PC-9 (cell line): ENCODE results near the gene ADRA2B. TPM values are rescaled to one million over a fixed set of nuclear protein-coding genes. Genes with fewer than 3 reads are reported as not detected.

Experiments used
- BruUV-seq: library from RNA; stranded (reverse); fragments of 400-500 nt; replicated peaks from 2 replicates; lab custom pipeline; 2021; lab: Mats Ljungman, UMichigan
- CTCF ChIA-PET: fragments of 300-600 bp; sonication (Branson Sonifier 250); formaldehyde crosslinking; loops from one replicate; lab custom pipeline; 2022; ENCODE audit warnings: antibody characterized with exemption; lab: Charles Lee
- POLR2A ChIA-PET: fragments of 300-600 bp; sonication (Branson Sonifier 250); formaldehyde crosslinking; loops from one replicate; lab custom pipeline; 2022; ENCODE audit warnings: antibody characterized with exemption; ENCODE audit not compliant: unreplicated experiment; lab: Charles Lee
- DNase-seq, 2 experiments: peaks; one replicate each; pipeline versions ENCODE4 v3.0.0 to v3.0.0-alpha.2; 2015 to 2022; ENCODE audit warnings: mixed read lengths in 1 of 2
- H2AFZ ChIP-seq: fragments of 200-600 bp; sonication (generic); 2 replicates; pipeline ENCODE4 v1.8.1; 2017; ENCODE audit warnings: antibody characterized with exemption
- H3F3A ChIP-seq: fragments of 200-600 bp; sonication (generic); 2 replicates; pipeline ENCODE4 v1.8.1; 2017; ENCODE audit warnings: antibody characterized with exemption, mild to moderate bottlenecking, low read depth; ENCODE audit not compliant: insufficient read depth
- H3K27ac ChIP-seq: fragments of 200-600 bp; sonication (generic); 2 replicates; pipeline ENCODE4 v1.6.1; 2016; ENCODE audit warnings: mixed run types
- H3K27me3 ChIP-seq: fragments of 200-600 bp; sonication (generic); 2 replicates; pipeline ENCODE4 v1.6.1; 2016; ENCODE audit warnings: low read depth, mixed run types; ENCODE audit not compliant: insufficient read depth
- H3K36me3 ChIP-seq: fragments of 200-600 bp; sonication (generic); 2 replicates; pipeline ENCODE4 v1.6.1; 2016; ENCODE audit warnings: low read depth, mixed run types
- H3K4me1 ChIP-seq: fragments of 200-600 bp; sonication (generic); replicated peaks from 2 replicates; pipeline ENCODE4 v1.6.1; 2016; ENCODE audit warnings: mixed run types; ENCODE audit not compliant: insufficient read depth
- H3K4me2 ChIP-seq: fragments of 200-600 bp; sonication (generic); 2 replicates; pipeline ENCODE4 v1.6.1; 2017; ENCODE audit warnings: mixed run types
- H3K4me3 ChIP-seq: fragments of 200-600 bp; sonication (generic); 2 replicates; pipeline ENCODE4 v1.6.1; 2016; ENCODE audit warnings: mixed run types
- H3K79me2 ChIP-seq: fragments of 200-600 bp; sonication (generic); 2 replicates; pipeline ENCODE4 v1.6.1; 2017; ENCODE audit warnings: low read depth, mixed run types
- H3K9me2 ChIP-seq: fragments of 200-600 bp; sonication (generic); 2 replicates; pipeline ENCODE4 v1.8.1; 2017; ENCODE audit warnings: mild to moderate bottlenecking; ENCODE audit not compliant: insufficient read depth
- H3K9me3 ChIP-seq: fragments of 200-600 bp; sonication (generic); 2 replicates; pipeline ENCODE4 v1.8.1; 2016; ENCODE audit warnings: low read depth; ENCODE audit not compliant: insufficient read depth
- H4K20me1 ChIP-seq: fragments of 200-600 bp; sonication (generic); 2 replicates; pipeline ENCODE4 v1.8.1; 2017; ENCODE audit not compliant: insufficient read depth
- CTCF ChIP-seq: fragments of 200-600 bp; sonication (generic); conservative IDR thresholded peaks from 2 replicates; pipeline ENCODE4 v1.6.1; 2017; ENCODE audit warnings: mixed run types, antibody characterized with exemption, mild to moderate bottlenecking, moderate library complexity
- EZH2 ChIP-seq: fragments of 200-600 bp; sonication (generic); IDR thresholded peaks from 2 replicates; pipeline ENCODE4 v1.8.0; 2017; ENCODE audit warnings: antibody characterized with exemption, low read depth
- intact Hi-C: fragments of 100-400 bp; cut with micrococcal nuclease; formaldehyde crosslinking; loops from one replicate; pipeline ENCODE4 v1.10.0; 2022; ENCODE audit not compliant: unreplicated experiment
- total RNA-seq: library from RNA; stranded (reverse); gene quantifications from 2 replicates; pipeline ENCODE4 v1.2.3, GENCODE V29; 2021

ADRA2B gene
- total RNA-seq, 1 experiment from 2014 or later, result 0.26 TPM

DNA sequence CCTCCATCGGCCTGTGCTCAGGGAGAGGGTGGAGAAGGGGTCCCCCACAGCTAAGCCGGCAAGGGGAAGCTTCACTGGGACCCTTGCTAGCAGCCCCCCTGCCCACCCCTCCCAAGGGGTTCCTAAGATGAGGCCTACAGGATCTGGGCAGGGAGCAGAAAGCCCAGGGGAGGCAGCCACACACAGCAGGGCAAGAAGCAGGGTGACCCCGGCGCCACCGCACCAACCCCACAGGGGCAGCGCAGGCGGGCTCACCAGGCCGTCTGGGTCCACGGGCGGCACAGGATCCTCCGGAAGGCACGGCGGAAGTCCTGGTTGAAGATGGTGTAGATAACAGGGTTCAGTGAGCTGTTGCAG lies 1.8 kb downstream of the ADRA2B start:
- Histone ChIP-seq H3K9me2 (no peaks in the 10 kb centered on the region), H3K79me2 (no peaks in the 10 kb centered on the region), H3K9me3 (no peaks in the 10 kb centered on the region), H2AFZ (no peak overlapping the region), H3K4me2 (no peak overlapping the region), H3K4me3 (no peak overlapping the region), H3K27ac (no peak overlapping the region), H3K4me1 (peaks cover 5% of the 10 kb centered on the region; the same call in 1 of the 2 replicates), H3K36me3 (no peaks in the 10 kb centered on the region), H4K20me1 (no peaks in the 10 kb centered on the region), H3F3A (no peaks in the 10 kb centered on the region), H3K27me3 (peaks cover 40% of the 10 kb centered on the region)
- intact Hi-C loops, result loop anchor here (5.0 kb wide), 1 partner anchor 37 kb away; no protein-coding TSS in a partner anchor
- POLR2A ChIA-PET, result no interaction called here
- BruUV-seq, result no TSS peak
- TF ChIP-seq CTCF (no peak), EZH2 (no peak)
- CTCF ChIA-PET, result no interaction called here
- no peak for DNase-seq

DNA sequence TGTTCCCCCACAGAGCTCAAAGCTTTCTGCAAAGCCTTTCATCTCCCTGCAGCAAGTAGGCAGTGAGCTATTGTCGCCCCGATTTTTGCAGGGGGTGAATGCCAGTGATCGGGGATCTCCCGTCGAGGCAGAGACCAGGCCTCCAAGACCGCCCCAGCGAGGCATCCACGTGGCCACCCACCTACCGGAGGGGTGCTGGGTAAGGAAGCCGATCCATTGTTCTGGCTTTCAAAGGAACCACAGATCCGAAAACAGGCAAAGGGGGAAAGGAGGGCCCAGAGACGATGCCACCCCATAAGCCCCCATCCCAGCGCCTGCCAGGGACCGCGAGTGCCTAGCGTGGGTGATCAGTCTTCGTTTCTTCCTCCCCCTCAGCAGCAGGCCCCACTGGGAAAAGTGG lies 2.4 kb downstream of the ADRA2B start:
- Histone ChIP-seq H3K9me3 (no peaks in the 10 kb centered on the region), H3K27me3 (peaks cover 34% of the 10 kb centered on the region), H3K27ac (no peak overlapping the region), H3K36me3 (no peaks in the 10 kb centered on the region), H3K79me2 (no peaks in the 10 kb centered on the region), H3K4me2 (no peak overlapping the region), H4K20me1 (no peaks in the 10 kb centered on the region), H3K4me3 (no peak overlapping the region), H3K4me1 (peaks cover 5% of the 10 kb centered on the region; the same call in 1 of the 2 replicates), H2AFZ (no peak overlapping the region), H3K9me2 (no peaks in the 10 kb centered on the region), H3F3A (no peaks in the 10 kb centered on the region)
- ChIA-PET CTCF (no interaction called here), POLR2A (no interaction called here)
- no peak for DNase-seq
- BruUV-seq, result no TSS peak
- no peak for TF ChIP-seq CTCF
- TF ChIP-seq EZH2, result no peak
- intact Hi-C loops, result loop anchor here (5.0 kb wide), 1 partner anchor 37 kb away; no protein-coding TSS in a partner anchor

DNA sequence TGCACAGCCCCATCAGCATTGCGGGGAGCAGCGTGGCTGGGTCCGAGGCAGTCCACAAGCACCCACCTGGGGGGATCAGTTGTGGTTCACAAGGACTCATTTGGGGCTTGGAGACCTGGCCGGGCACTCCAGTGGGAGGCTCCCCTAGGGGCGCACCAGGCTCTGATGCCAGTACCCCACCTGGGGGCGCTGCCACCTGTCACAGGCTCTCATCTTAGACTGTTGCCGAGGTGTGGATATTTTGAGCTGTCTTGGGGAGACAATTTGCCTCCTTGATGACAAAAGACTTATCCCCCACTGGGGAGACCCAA lies 3.0 kb downstream of the ADRA2B start:
- H3K4me1 ChIP-seq, result peaks cover 5% of the 10 kb centered on the region; the same call in 1 of the 2 replicates
- no peaks in the 10 kb centered on the region for H3F3A ChIP-seq
- H3K79me2 ChIP-seq, result no peaks in the 10 kb centered on the region
- no peak overlapping the region for H3K4me2 ChIP-seq
- CTCF ChIA-PET, result no interaction called here
- BruUV-seq, result no TSS peak
- intact Hi-C loops, result loop anchor here (5.0 kb wide), 1 partner anchor 36 kb away; no protein-coding TSS in a partner anchor
- no peaks in the 10 kb centered on the region for H4K20me1 ChIP-seq
- H3K4me3 ChIP-seq, result no peak overlapping the region
- peaks cover 33% of the 10 kb centered on the region for H3K27me3 ChIP-seq
- no peak overlapping the region for H2AFZ ChIP-seq
- no peak for DNase-seq
- no peaks in the 10 kb centered on the region for H3K9me3 ChIP-seq
- H3K36me3 ChIP-seq, result no peaks in the 10 kb centered on the region
- TF ChIP-seq EZH2, result no peak
- TF ChIP-seq CTCF, result peak; percentile 44; the same call in 1 of the 2 replicates
- H3K9me2 ChIP-seq, result no peaks in the 10 kb centered on the region
- H3K27ac ChIP-seq, result no peak overlapping the region
- POLR2A ChIA-PET, result no interaction called here
